GM18909 (cell line): ENCODE data around the gene MAGED2.
"Not testable (repeated sequence)": the region's sequence is repeated elsewhere in the genome, so short reads cannot be mapped to it uniquely, and the experiment has no call there.

Experiments
- ATAC-seq: cut with Tn5 transposase; IDR thresholded peaks from one replicate; pipeline ENCODE4 v1.9.1; 2021; ENCODE audit warnings: mild to moderate bottlenecking; ENCODE audit not compliant: unreplicated experiment, poor library complexity

The MAGED2 gene

GRCh38 chrX:54807524-54808108, at the start of gene MAGED2:
TSS of gene MAGED2 (plus strand) at chrX:54807745. CDS start at chrX:54809332, 1,587 bp downstream.
- ATAC-seq: no peak

GRCh38 chrX:54758114-54759055, 49.2 kb upstream of the MAGED2 start:
- ATAC-seq: no peak

- not testable (repeated sequence) for ATAC-seq
These were observed 33.0 kb upstream of the MAGED2 start for GRCh38 chrX:54774391-54775094.

GRCh38 chrX:54776061-54776460, 31.5 kb upstream of the MAGED2 start:
- ATAC-seq: no peak

- ATAC-seq: no peak
These were observed 30.4 kb upstream of the MAGED2 start for GRCh38 chrX:54776987-54777672.

GRCh38 chrX:54785901-54786300, 21.6 kb upstream of the MAGED2 start:
- no peak for ATAC-seq

- ATAC-seq: no peak
These were observed 20.6 kb upstream of the MAGED2 start for GRCh38 chrX:54786967-54787366.

GRCh38 chrX:54788446-54788845, 19.1 kb upstream of the MAGED2 start:
- no peak for ATAC-seq

GRCh38 chrX:54789405-54789804, 18.1 kb upstream of the MAGED2 start:
- ATAC-seq: not testable (repeated sequence)

- no peak for ATAC-seq
These were observed 13.5 kb upstream of the MAGED2 start for GRCh38 chrX:54794028-54794427.

- no peak for ATAC-seq
These were observed 12.8 kb upstream of the MAGED2 start for GRCh38 chrX:54794795-54795194.

- no peak for ATAC-seq
These were observed 9.4 kb upstream of the MAGED2 start, which contains the start of gene ITIH6 for GRCh38 chrX:54798137-54798536. TSS of gene ITIH6 (minus strand) at chrX:54798255. CDS start at chrX:54798210, 45 bp downstream.

GRCh38 chrX:54799046-54799445, 8.5 kb upstream of the MAGED2 start:
- ATAC-seq: no peak

GRCh38 chrX:54808109-54808604, 612 bp downstream of the MAGED2 start:
- peak; percentile 26 for ATAC-seq

GRCh38 chrX:54808605-54809483, 1.3 kb downstream of the MAGED2 start:
- peak; percentile 85 for ATAC-seq

GRCh38 chrX:54810532-54810931, 3.0 kb downstream of the MAGED2 start:
- ATAC-seq: no peak

- no peak for ATAC-seq
These were observed 3.8 kb downstream of the MAGED2 start for GRCh38 chrX:54811301-54811885.

- ATAC-seq: no peak
These were observed 4.8 kb downstream of the MAGED2 start for GRCh38 chrX:54812306-54812705.
